GM12892 (cell line): Measurements from ENCODE around the gene PROCA1.

ENCODE experiments used
- DNase-seq: peaks from one replicate; pipeline ENCODE4 v3.0.0; 2011; ENCODE audit not compliant: insufficient read length
- FAIRE-seq: peaks from 2 replicates; lab custom pipeline; 2011; peaks lifted over from hg19 to GRCh38; lab: Jason Lieb, UNC
- POLR2A ChIP-seq: IDR thresholded peaks from 2 replicates; pipeline ENCODE4 v1.6.1; 2011; ENCODE audit warnings: low read depth, low read length, control low read depth
- POLR2AphosphoS5 ChIP-seq: IDR thresholded peaks from 2 replicates; pipeline ENCODE4 v1.6.1; 2011; ENCODE audit warnings: low read depth, low read length, control low read depth
- TAF1 ChIP-seq: IDR thresholded peaks from 2 replicates; pipeline ENCODE4 v1.6.1; 2011; ENCODE audit warnings: low read depth, mild to moderate bottlenecking, control low read depth, low read length, borderline replicate concordance

PROCA1 gene

GRCh38 chr17:28700830-28701492 is 10.7 kb downstream of the PROCA1 start:
- DNase-seq (no peak), FAIRE-seq (no peak)
- no peak for TF ChIP-seq POLR2AphosphoS5
- TF ChIP-seq POLR2A = no peak
- no peak for TF ChIP-seq TAF1

GRCh38 chr17:28700278-28700677 is 11.4 kb downstream of the PROCA1 start:
- FAIRE-seq (no peak), DNase-seq (no peak)
- TF ChIP-seq POLR2A (no peak), TAF1 (no peak)

GRCh38 chr17:28698253-28698941 is 13.3 kb downstream of the PROCA1 start:
- DNase-seq = no peak
- no peak for FAIRE-seq
- TF ChIP-seq POLR2A = no peak
- TF ChIP-seq TAF1 = no peak
- no peak for TF ChIP-seq POLR2AphosphoS5

GRCh38 chr17:28693869-28694268 is 17.8 kb downstream of the PROCA1 start:
- no peak for TF ChIP-seq TAF1
- TF ChIP-seq POLR2A = no peak
- TF ChIP-seq POLR2AphosphoS5 = no peak
- FAIRE-seq (no peak), DNase-seq (no peak)

- DNase-seq (no peak), FAIRE-seq (no peak)
- TF ChIP-seq POLR2AphosphoS5 (no peak), TAF1 (no peak), POLR2A (no peak)
Measured at GRCh38 chr17:28689011-28689410, 22.7 kb downstream of the PROCA1 start.

- FAIRE-seq = no peak
- no peak for DNase-seq
- TF ChIP-seq POLR2AphosphoS5 (no peak), TAF1 (no peak), POLR2A (no peak)
Measured at GRCh38 chr17:28688481-28688880, 23.2 kb downstream of the PROCA1 start.

GRCh38 chr17:28686296-28686695 is 25.4 kb downstream of the PROCA1 start:
- FAIRE-seq (no peak), DNase-seq (no peak)
- TF ChIP-seq POLR2AphosphoS5 (no peak), POLR2A (no peak), TAF1 (no peak)

GRCh38 chr17:28685366-28685765 is 26.3 kb downstream of the PROCA1 start:
- no peak for FAIRE-seq
- DNase-seq = no peak
- no peak for TF ChIP-seq POLR2AphosphoS5
- no peak for TF ChIP-seq POLR2A
- TF ChIP-seq TAF1 = no peak

- TF ChIP-seq POLR2AphosphoS5 (no peak), POLR2A (no peak), TAF1 (no peak)
- DNase-seq (no peak), FAIRE-seq (no peak)
Measured at GRCh38 chr17:28684963-28685362, 26.7 kb downstream of the PROCA1 start.

GRCh38 chr17:28682655-28683054 is 29.0 kb downstream of the PROCA1 start:
- TF ChIP-seq POLR2AphosphoS5 (no peak), TAF1 (no peak), POLR2A (no peak)
- FAIRE-seq (no peak), DNase-seq (no peak)

- DNase-seq (no peak), FAIRE-seq (no peak)
- TF ChIP-seq POLR2A (no peak), POLR2AphosphoS5 (no peak), TAF1 (no peak)
Measured at GRCh38 chr17:28675980-28676379, 35.7 kb downstream of the PROCA1 start.

- DNase-seq (no peak), FAIRE-seq (no peak)
- no peak for TF ChIP-seq TAF1
- no peak for TF ChIP-seq POLR2A
Measured at GRCh38 chr17:28675490-28675889, 36.2 kb downstream of the PROCA1 start.
